Epithelial cell of prostate (primary cell): ENCODE results near the gene MED29.

Experiments used
- DNase-seq: peaks from one replicate; pipeline ENCODE4 v3.0.0-alpha.2; 2011; ENCODE audit warnings: low read depth, low spot score
- H3K27ac ChIP-seq: fragments of 450-650 bp; 2 replicates; pipeline ENCODE4 v1.5.1; 2017; ENCODE audit warnings: mild to moderate bottlenecking

The MED29 gene

DNA sequence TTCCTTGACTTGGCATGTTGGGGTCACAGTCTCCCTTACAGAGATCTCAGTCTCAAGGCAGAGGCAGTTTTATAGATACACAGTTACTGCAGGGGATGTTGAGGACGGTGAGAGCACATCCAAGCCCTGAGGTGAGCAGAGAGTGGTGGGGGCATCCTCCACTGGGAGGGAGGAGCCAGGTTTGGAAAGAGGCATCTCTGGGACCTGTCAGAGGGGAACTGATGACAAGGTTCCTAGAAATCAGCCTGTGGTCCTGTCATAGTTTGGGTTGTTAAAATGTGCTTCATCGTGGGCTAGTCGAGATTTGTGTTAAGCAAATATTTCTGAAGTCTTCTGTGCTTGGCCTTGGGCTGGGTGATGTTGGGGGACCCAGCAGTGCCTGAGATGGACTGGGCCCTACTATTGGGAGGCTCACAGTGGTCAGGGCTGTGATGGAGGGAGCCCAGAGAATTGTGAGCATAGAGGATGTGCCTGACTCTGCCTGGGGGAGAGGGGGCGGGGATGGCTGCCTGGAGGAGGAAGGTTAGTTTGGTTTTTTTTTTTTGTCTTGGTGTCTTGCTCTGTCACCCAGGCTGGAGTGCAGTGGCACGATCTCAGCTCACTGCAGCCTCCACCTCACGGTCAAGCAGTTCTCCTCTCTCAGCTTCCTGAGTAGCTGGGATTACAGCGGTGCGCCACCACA lies 58.1 kb downstream of the MED29 start:
- peak overlapping the region; percentile 76 for H3K27ac ChIP-seq
- no peak for DNase-seq
